Measurements from ENCODE around the gene RXFP1. TPM values are rescaled to one million over a fixed set of nuclear protein-coding genes. Genes with fewer than 3 reads are reported as not detected.

Gene RXFP1
- total and polyA plus RNA-seq, 9 donors: 0.35 to 3.6 (median 0.73) TPM

DNA sequence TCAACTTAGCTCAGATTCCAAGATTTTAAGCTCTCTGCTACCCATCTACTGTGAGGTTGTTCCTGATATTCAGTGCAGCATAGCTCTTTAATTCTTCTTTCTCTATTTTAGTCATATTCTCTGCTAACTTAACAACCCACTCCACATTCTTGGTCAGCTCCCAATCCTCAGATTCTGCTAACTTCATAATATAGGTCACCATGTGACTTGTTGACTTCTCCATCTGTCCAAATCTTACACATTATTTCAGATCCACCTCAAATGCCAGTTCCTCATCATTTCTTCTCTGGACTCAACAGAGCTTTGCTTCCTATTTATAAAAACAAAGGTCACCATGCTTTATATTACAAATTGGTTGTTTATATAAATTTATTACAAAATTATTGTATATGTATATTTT lies 29.3 kb upstream of the RXFP1 start:
- intact Hi-C loops (cut with DNase I): no loop called here
- Histone ChIP-seq H3K27me3 (no peaks in the 10 kb centered on the region), H3K36me3 (no peaks in the 10 kb centered on the region), H3K4me1 (ENCODE audit: insufficient read depth) (no peaks in the 10 kb centered on the region), H3K4me3 (no peak overlapping the region), H3K27ac (no peak overlapping the region), H3K9me3 (no peaks in the 10 kb centered on the region)
- DNase-seq: no peak
- TF ChIP-seq EP300 (IDR thresholded peaks at IDR 0.05) (no peak), POLR2A (IDR thresholded peaks at IDR 0.05) (no peak)
- TF ChIP-seq, protein P1, sequence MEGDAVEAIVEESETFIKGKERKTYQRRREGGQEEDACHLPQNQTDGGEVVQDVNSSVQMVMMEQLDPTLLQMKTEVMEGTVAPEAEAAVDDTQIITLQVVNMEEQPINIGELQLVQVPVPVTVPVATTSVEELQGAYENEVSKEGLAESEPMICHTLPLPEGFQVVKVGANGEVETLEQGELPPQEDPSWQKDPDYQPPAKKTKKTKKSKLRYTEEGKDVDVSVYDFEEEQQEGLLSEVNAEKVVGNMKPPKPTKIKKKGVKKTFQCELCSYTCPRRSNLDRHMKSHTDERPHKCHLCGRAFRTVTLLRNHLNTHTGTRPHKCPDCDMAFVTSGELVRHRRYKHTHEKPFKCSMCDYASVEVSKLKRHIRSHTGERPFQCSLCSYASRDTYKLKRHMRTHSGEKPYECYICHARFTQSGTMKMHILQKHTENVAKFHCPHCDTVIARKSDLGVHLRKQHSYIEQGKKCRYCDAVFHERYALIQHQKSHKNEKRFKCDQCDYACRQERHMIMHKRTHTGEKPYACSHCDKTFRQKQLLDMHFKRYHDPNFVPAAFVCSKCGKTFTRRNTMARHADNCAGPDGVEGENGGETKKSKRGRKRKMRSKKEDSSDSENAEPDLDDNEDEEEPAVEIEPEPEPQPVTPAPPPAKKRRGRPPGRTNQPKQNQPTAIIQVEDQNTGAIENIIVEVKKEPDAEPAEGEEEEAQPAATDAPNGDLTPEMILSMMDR (IDR thresholded peaks at IDR 0.05): no peak

DNA sequence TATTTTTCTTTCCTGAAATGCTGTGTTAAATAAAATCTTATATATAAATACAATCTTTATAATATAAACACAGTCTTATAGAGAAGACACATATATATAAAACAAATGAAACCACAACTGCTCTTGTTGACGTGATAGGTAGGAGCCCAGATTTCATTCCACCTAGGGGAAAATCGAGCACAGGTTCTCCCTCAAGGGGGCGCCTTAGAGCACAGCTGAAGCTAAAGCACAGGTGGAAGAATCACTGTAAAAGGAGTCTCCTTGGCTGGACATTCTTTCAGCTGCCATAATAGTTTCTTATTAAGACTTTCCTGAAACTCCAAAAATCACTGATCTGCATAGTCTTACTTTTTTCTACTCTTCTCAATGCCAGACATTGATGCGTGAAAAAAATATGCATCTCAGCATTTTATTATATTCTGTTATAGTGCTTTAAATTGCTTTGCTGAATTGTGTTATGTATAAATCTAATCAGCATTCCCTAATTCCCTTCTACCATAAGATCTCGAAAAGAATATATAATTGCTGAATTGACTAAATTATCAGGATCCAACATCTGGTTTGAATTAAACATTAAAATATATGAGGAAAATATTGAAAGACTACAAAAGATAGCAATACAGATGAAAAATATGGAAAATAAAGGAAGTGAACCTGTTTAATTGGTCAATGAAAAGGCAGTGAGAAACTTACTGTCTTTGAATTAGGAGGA lies 25.5 kb upstream of the RXFP1 start:
- no peak for DNase-seq
- no peak for TF ChIP-seq POLR2A (IDR thresholded peaks at IDR 0.05)
- TF ChIP-seq, protein P1 (IDR thresholded peaks at IDR 0.05): no peak
- no peak for TF ChIP-seq EP300 (IDR thresholded peaks at IDR 0.05)
- no peak overlapping the region for H3K27ac ChIP-seq
- H3K4me3 ChIP-seq: no peak overlapping the region
- intact Hi-C loops (cut with DNase I): no loop called here
- no peaks in the 10 kb centered on the region for H3K9me3 ChIP-seq
- H3K27me3 ChIP-seq: no peaks in the 10 kb centered on the region
- 18 to 25% (median 21%) methylated on average over 5 of the region's 5 CpGs for WGBS, 3 donors
- H3K36me3 ChIP-seq: no peaks in the 10 kb centered on the region
- H3K4me1 ChIP-seq (ENCODE audit: insufficient read depth): no peaks in the 10 kb centered on the region

DNA sequence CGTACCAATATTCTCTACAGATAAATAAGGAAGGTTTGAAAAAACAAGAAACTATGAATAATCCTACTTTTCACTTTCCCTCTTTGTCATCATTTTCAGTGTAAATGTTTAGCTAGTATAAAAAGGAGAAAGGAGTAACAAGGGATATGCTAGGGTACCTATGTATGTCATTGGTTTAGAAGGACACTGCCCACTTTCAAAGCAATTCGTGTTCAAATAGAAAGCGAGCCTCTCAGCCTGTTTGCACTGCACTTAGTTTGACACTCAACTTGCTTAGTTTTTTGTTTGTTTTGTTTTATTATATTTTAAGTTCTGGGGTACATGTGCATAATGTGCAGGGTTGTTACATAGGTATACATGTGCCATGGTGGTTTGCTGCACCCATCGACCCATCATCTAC lies 21.6 kb upstream of the RXFP1 start:
- Histone ChIP-seq H3K4me1 (ENCODE audit: insufficient read depth) (no peaks in the 10 kb centered on the region), H3K27ac (no peak overlapping the region), H3K36me3 (no peaks in the 10 kb centered on the region), H3K27me3 (no peaks in the 10 kb centered on the region), H3K4me3 (no peak overlapping the region), H3K9me3 (no peaks in the 10 kb centered on the region)
- WGBS, 3 donors: 78 to 82% (median 80%) methylated on average over 4 of the region's 4 CpGs
- DNase-seq: no peak
- TF ChIP-seq EP300 (IDR thresholded peaks at IDR 0.05): no peak
- TF ChIP-seq POLR2A (IDR thresholded peaks at IDR 0.05): no peak
- TF ChIP-seq, protein P1 (IDR thresholded peaks at IDR 0.05): no peak
- intact Hi-C loops (cut with DNase I): no loop called here

DNA sequence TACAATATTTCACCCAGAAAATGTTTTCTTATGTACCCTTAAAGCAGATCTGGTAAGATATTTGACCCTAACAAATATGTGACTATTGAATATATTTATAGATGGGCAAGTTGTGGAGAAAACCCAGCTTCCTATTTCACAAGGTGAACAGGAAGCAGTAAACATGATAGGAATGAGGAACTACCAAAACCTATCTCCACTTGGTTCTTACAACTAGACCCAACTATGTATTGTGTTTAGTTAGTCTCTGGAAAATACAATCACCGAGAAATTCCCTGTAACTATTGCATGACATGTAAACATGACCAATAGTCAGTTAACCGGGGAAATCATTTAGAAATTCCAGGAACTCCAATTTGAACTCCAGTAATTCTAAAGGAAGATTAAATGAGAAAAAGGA lies 8.4 kb upstream of the RXFP1 start:
- TF ChIP-seq, protein P1 (IDR thresholded peaks at IDR 0.05): no peak
- TF ChIP-seq POLR2A (IDR thresholded peaks at IDR 0.05): no peak
- no peak for TF ChIP-seq EP300 (IDR thresholded peaks at IDR 0.05)
- H3K36me3 ChIP-seq: no peaks in the 10 kb centered on the region
- H3K9me3 ChIP-seq: no peaks in the 10 kb centered on the region
- no peak for DNase-seq
- no peak overlapping the region for H3K27ac ChIP-seq
- intact Hi-C loops (cut with DNase I): no loop called here
- 82 to 88% (median 86%) methylated on average over 2 of the region's 2 CpGs for WGBS, 3 donors
- no peaks in the 10 kb centered on the region for H3K4me1 ChIP-seq (ENCODE audit: insufficient read depth)
- no peak overlapping the region for H3K4me3 ChIP-seq
- no peaks in the 10 kb centered on the region for H3K27me3 ChIP-seq

Data from ovary (tissue), 9 donors.